ENCODE data around the gene ATP12A. TPM values are rescaled to one million over a fixed set of nuclear protein-coding genes. Genes with fewer than 3 reads are reported as not detected.

ATP12A gene
- total RNA-seq, result 0.17 TPM
- polyA plus RNA-seq, result under 1 TPM in 2 of 4 donors, not detected in 2; 0.14 to 0.18 TPM

DNA sequence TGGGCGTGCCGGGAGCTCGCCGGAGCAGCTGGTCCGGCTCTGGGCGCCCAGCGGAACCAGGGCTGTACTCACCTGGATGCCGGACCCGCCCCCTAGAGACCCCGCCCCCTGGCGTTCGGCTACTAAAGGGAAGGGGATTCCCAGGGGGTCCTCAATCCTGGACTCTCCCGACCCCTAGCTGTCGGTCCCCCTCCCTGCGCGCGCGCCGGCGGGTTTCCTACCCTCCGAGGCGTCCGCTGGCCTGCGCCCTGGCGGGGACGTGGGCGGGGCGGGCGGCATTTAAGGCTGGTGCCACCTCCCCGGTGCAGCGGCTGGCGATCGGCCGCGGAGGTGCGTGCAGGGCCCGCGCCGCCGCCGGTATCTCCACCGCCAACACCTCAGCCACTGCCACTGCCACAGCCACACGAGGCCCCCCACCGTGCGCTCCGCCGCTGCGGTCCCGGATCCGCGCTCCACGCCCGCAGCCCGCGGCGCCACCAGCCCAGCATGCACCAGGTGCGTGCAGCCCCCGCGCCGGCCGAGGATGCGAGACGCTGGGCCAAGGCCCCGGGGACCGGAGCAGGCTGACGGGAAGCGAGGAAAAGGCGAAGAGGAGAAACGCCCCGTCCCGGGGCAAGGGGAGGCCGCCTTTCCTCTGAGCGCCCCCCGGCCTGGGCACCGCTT, at the start of gene ATP12A:
Gene ATP12A (plus strand): TSS at position 151 of the 663 bp plus-strand sequence. CDS start 336 bp downstream, at position 487.
- no peak within 1 kb of the TSS for H3K4me3 ChIP-seq (ENCODE audit: low read depth, low read length)
- peaks cover 12% of the 10 kb centered on the region for H3K27me3 ChIP-seq (ENCODE audit: control insufficient read depth, insufficient read depth, low read length)
- H3K9me3 ChIP-seq (ENCODE audit: control insufficient read depth in 2 of 2, low read length in 2 of 2), result no peaks in the 10 kb centered on the region
- ATAC-seq (ENCODE audit: low read depth in 2 of 2), result peak in 1 of 2 donors; percentile 54
- H3K4me1 ChIP-seq (ENCODE audit: control insufficient read depth, insufficient read depth, low read length, poor library complexity, severe bottlenecking), result peaks cover 33% of the 10 kb centered on the region
- Mint-ChIP-seq H3K27ac (peak within 1 kb of the TSS in 2 of 3 donors; percentile 59 to 63), H3K36me3 (no peaks in the 10 kb centered on the region), H3K9me3 (peaks cover 0 to 1% (median 0%) of the 10 kb centered on the region in 7 donors), H3K4me3 (peak within 1 kb of the TSS; percentile 25 to 82 (median 67)), H3K4me1 (peaks cover 15 to 36% (median 24%) of the 10 kb centered on the region in 4 donors), H3K27me3 (peaks cover 63% of the 10 kb centered on the region)
- no peaks in the 10 kb centered on the region for H3K36me3 ChIP-seq (ENCODE audit: control insufficient read depth, insufficient read depth, low read length)
- peak in 2 of 3 donors; percentile 36 to 42 for DNase-seq
- H3K27ac ChIP-seq (ENCODE audit: insufficient read depth, low read length, poor library complexity, severe bottlenecking), result no peak within 1 kb of the TSS

- Mint-ChIP-seq H3K9me3 (peaks cover 0 to 2% (median 0%) of the 10 kb centered on the region in 7 donors), H3K4me1 (peaks cover 15 to 48% (median 18%) of the 10 kb centered on the region in 4 donors), H3K4me3 (peak overlapping the region in 1 of 4 donors; percentile 3), H3K27me3 (no peaks in the 10 kb centered on the region), H3K27ac (peak overlapping the region in 2 of 3 donors; percentile 52 to 63), H3K36me3 (no peaks in the 10 kb centered on the region)
- ATAC-seq (ENCODE audit: low read depth in 2 of 2) (no peak), DNase-seq (peak in 1 of 3 donors; percentile 39)
- Histone ChIP-seq H3K27me3 (ENCODE audit: control insufficient read depth, insufficient read depth, low read length) (no peaks in the 10 kb centered on the region), H3K4me3 (ENCODE audit: low read depth, low read length) (no peak overlapping the region), H3K36me3 (ENCODE audit: control insufficient read depth, insufficient read depth, low read length) (no peaks in the 10 kb centered on the region), H3K4me1 (ENCODE audit: control insufficient read depth, insufficient read depth, low read length, poor library complexity, severe bottlenecking) (peaks cover 20% of the 10 kb centered on the region), H3K27ac (ENCODE audit: insufficient read depth, low read length, poor library complexity, severe bottlenecking) (no peak overlapping the region), H3K9me3 (ENCODE audit: control insufficient read depth in 2 of 2, low read length in 2 of 2) (no peaks in the 10 kb centered on the region)
Observed at GRCh38 chr13:24630851-24631620, 49.2 kb upstream of the ATP12A start.

DNA sequence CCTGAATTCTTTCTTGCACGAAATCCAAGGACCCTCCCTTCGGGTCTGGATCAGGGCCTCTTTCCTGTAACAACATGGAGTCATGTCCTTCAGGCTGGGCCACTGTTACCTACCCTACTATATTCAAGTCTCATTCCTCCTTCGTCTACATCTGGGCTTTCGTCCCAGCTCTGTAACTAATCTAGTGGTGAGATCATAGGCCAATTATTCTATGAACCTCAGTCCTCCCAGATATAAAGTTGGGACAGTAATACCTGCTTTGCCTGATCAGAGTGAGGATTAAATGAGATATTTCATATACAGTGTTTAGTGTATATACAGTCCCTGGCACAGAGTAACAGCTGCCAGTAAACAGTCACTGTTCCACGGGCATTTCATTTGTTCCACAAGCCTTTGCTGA, 48.3 kb upstream of the ATP12A start:
- Histone ChIP-seq H3K27me3 (ENCODE audit: control insufficient read depth, insufficient read depth, low read length) (no peaks in the 10 kb centered on the region), H3K4me3 (ENCODE audit: low read depth, low read length) (no peak overlapping the region), H3K36me3 (ENCODE audit: control insufficient read depth, insufficient read depth, low read length) (no peaks in the 10 kb centered on the region), H3K9me3 (ENCODE audit: control insufficient read depth in 2 of 2, low read length in 2 of 2) (no peaks in the 10 kb centered on the region), H3K4me1 (ENCODE audit: control insufficient read depth, insufficient read depth, low read length, poor library complexity, severe bottlenecking) (peaks cover 11% of the 10 kb centered on the region), H3K27ac (ENCODE audit: insufficient read depth, low read length, poor library complexity, severe bottlenecking) (no peak overlapping the region)
- peaks cover 7 to 40% (median 11%) of the 10 kb centered on the region in 4 donors for H3K4me1 Mint-ChIP-seq
- peak overlapping the region in 1 of 4 donors; percentile 53 for H3K4me3 Mint-ChIP-seq
- no peak for ATAC-seq (ENCODE audit: low read depth in 2 of 2)
- H3K27me3 Mint-ChIP-seq, result no peaks in the 10 kb centered on the region
- H3K9me3 Mint-ChIP-seq, result peaks cover 0 to 2% (median 0%) of the 10 kb centered on the region in 7 donors
- DNase-seq, result no peak
- H3K36me3 Mint-ChIP-seq, result no peaks in the 10 kb centered on the region
- H3K27ac Mint-ChIP-seq, result peak overlapping the region in 1 of 3 donors; percentile 70

DNA sequence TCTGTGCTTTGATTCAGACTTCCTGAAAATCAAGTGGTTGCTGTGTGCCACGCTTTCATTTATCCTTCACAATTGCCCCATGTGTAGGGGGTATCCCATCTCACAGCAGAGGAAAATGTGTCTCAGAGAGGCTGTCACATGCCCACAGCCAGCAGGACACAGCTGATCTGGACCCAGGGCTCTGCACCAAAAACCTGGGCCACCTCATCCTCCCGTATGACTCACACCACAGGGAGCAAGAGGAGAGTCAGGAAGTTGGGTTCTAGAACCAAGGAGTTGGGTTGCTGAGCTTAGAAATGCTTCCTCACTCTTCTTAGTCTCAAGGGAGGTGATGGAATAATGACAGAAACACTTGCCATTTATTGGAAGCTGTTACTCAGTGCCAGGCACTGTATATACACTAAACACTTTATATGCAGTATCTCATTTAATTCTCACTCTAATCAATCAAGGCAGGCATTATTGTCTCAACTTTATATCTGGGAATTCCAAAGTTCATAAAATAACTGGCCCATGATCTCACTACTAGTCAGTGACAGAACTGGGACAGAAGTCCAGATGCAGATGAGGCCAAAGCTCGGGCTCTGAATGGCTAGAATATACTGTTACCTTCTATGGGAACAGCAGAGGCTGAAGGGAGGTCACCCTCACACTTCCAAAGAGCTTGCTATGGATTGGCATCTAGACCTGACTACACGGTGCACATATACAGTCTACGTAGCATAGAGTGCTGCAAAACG, 47.7 kb upstream of the ATP12A start:
- Mint-ChIP-seq H3K4me1 (peaks cover 7 to 35% (median 11%) of the 10 kb centered on the region in 4 donors), H3K27ac (no peak overlapping the region), H3K36me3 (no peaks in the 10 kb centered on the region), H3K27me3 (no peaks in the 10 kb centered on the region), H3K4me3 (peak overlapping the region in 1 of 4 donors; percentile 53), H3K9me3 (peaks cover 0 to 2% (median 0%) of the 10 kb centered on the region in 7 donors)
- H3K9me3 ChIP-seq (ENCODE audit: control insufficient read depth in 2 of 2, low read length in 2 of 2), result no peaks in the 10 kb centered on the region
- H3K27ac ChIP-seq (ENCODE audit: insufficient read depth, low read length, poor library complexity, severe bottlenecking), result no peak overlapping the region
- H3K27me3 ChIP-seq (ENCODE audit: control insufficient read depth, insufficient read depth, low read length), result no peaks in the 10 kb centered on the region
- H3K4me1 ChIP-seq (ENCODE audit: control insufficient read depth, insufficient read depth, low read length, poor library complexity, severe bottlenecking), result peaks cover 6% of the 10 kb centered on the region
- no peak overlapping the region for H3K4me3 ChIP-seq (ENCODE audit: low read depth, low read length)
- DNase-seq (no peak), ATAC-seq (ENCODE audit: low read depth in 2 of 2) (no peak)
- H3K36me3 ChIP-seq (ENCODE audit: control insufficient read depth, insufficient read depth, low read length), result no peaks in the 10 kb centered on the region

DNA sequence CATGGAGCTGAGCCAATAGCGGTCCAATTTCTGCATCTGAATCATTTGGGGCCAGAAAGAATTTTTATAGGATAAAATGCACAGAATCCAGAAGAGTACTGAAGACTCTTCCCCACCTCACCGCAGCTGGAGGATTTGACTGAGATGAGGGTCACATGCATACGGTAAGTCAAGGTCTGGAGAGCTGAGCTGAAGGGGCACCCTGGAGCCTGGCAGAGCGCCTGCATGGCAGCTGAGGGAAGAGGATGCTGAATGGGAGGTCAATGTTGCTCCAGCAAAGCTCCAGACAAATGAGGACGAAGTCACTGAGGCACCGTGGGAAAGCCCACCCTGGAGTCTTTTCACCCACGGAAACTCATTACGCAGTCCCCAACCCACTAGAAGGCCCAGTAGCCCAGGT, 43.4 kb upstream of the ATP12A start:
- H3K4me1 Mint-ChIP-seq, result peaks cover 0 to 5% (median 2%) of the 10 kb centered on the region in 4 donors

DNA sequence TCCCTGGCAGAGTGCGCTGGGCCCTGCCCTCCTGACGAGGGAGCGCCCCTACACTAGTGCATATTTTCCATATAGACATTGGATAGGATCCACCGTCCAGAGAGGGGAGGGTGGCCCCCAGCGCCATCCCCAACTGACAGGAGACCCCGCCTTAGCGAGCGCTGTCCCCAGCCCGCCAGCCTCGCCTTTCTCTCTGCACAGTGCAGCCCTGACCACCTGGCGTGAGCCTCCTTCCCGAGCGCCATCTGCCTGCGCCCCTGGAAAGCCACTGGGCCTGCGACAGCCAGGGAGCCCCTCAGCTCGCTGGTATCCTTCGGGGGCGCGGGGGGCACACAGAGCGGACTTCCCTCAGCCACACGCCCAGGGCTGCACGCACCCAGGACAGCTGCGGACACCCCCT, 42.1 kb upstream of the ATP12A start:
- Mint-ChIP-seq H3K27me3 (no peaks in the 10 kb centered on the region), H3K9me3 (no peaks in the 10 kb centered on the region), H3K4me1 (peaks cover 0 to 9% (median 5%) of the 10 kb centered on the region in 4 donors), H3K27ac (no peak overlapping the region), H3K4me3 (no peak overlapping the region), H3K36me3 (no peaks in the 10 kb centered on the region)
- no peaks in the 10 kb centered on the region for H3K4me1 ChIP-seq (ENCODE audit: control insufficient read depth, insufficient read depth, low read length, poor library complexity, severe bottlenecking)
- H3K27ac ChIP-seq (ENCODE audit: insufficient read depth, low read length, poor library complexity, severe bottlenecking), result no peak overlapping the region
- no peaks in the 10 kb centered on the region for H3K27me3 ChIP-seq (ENCODE audit: control insufficient read depth, insufficient read depth, low read length)
- H3K36me3 ChIP-seq (ENCODE audit: control insufficient read depth, insufficient read depth, low read length), result no peaks in the 10 kb centered on the region
- no peak overlapping the region for H3K4me3 ChIP-seq (ENCODE audit: low read depth, low read length)
- no peak for DNase-seq
- ATAC-seq (ENCODE audit: low read depth in 2 of 2), result no peak
- H3K9me3 ChIP-seq (ENCODE audit: control insufficient read depth in 2 of 2, low read length in 2 of 2), result no peaks in the 10 kb centered on the region

More for the DNA sequence above, 43.4 kb upstream of the ATP12A start:
- no peak overlapping the region for H3K4me3 Mint-ChIP-seq
- no peaks in the 10 kb centered on the region for H3K27me3 Mint-ChIP-seq
- no peaks in the 10 kb centered on the region for H3K9me3 ChIP-seq (ENCODE audit: control insufficient read depth in 2 of 2, low read length in 2 of 2)
- H3K27ac Mint-ChIP-seq, result no peak overlapping the region
- H3K9me3 Mint-ChIP-seq, result no peaks in the 10 kb centered on the region
- no peaks in the 10 kb centered on the region for H3K4me1 ChIP-seq (ENCODE audit: control insufficient read depth, insufficient read depth, low read length, poor library complexity, severe bottlenecking)
- no peaks in the 10 kb centered on the region for H3K36me3 Mint-ChIP-seq
- H3K4me3 ChIP-seq (ENCODE audit: low read depth, low read length), result no peak overlapping the region
- H3K27ac ChIP-seq (ENCODE audit: insufficient read depth, low read length, poor library complexity, severe bottlenecking), result no peak overlapping the region
- no peaks in the 10 kb centered on the region for H3K27me3 ChIP-seq (ENCODE audit: control insufficient read depth, insufficient read depth, low read length)
- DNase-seq, result no peak
- no peak for ATAC-seq (ENCODE audit: low read depth in 2 of 2)
- H3K36me3 ChIP-seq (ENCODE audit: control insufficient read depth, insufficient read depth, low read length), result no peaks in the 10 kb centered on the region

DNA sequence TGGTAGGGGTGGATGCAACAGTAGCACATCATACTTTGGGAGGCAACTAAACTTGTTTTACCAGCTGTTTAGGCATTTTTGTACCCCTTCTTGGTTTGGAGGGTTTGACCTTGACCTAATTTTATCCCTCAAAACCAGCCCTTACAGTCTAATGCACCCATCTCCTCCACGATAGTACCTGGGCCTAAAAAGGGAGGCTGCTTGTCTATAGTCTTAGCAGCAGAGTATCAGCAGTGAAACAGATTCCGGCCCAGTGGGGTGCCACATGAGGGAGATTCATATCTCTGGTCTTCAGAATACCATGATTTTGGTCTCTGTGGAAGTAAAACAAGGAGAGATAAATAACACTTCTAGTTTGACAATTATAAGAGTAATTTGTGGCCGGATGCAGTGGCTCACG, 39.5 kb upstream of the ATP12A start:
- Mint-ChIP-seq H3K4me1 (peaks cover 0 to 9% (median 5%) of the 10 kb centered on the region in 4 donors), H3K4me3 (no peak overlapping the region), H3K36me3 (no peaks in the 10 kb centered on the region), H3K27ac (peak overlapping the region in 1 of 3 donors; percentile 29), H3K27me3 (no peaks in the 10 kb centered on the region), H3K9me3 (no peaks in the 10 kb centered on the region)
- DNase-seq (no peak), ATAC-seq (ENCODE audit: low read depth in 2 of 2) (no peak)
- Histone ChIP-seq H3K27me3 (ENCODE audit: control insufficient read depth, insufficient read depth, low read length) (no peaks in the 10 kb centered on the region), H3K27ac (ENCODE audit: insufficient read depth, low read length, poor library complexity, severe bottlenecking) (no peak overlapping the region), H3K9me3 (ENCODE audit: control insufficient read depth in 2 of 2, low read length in 2 of 2) (no peaks in the 10 kb centered on the region), H3K36me3 (ENCODE audit: control insufficient read depth, insufficient read depth, low read length) (no peaks in the 10 kb centered on the region), H3K4me1 (ENCODE audit: control insufficient read depth, insufficient read depth, low read length, poor library complexity, severe bottlenecking) (no peaks in the 10 kb centered on the region), H3K4me3 (ENCODE audit: low read depth, low read length) (no peak overlapping the region)

All from CD4-positive, CD25-positive, alpha-beta regulatory T cell (primary cell).